SK-N-SH (cell line): Measurements from ENCODE around the gene GON7. TPM values are rescaled to one million over a fixed set of nuclear protein-coding genes. Genes with fewer than 3 reads are reported as not detected.

ENCODE experiments used
- CTCF ChIA-PET: fragments of 300-600, 350-600 bp; formaldehyde crosslinking; extraction: SDS; loops from one replicate; lab custom pipeline; 2021; lab: Yijun Ruan, JAX
- POLR2A ChIA-PET: fragments of 350-600 bp; sonication (Branson Sonifier 250); formaldehyde crosslinking; extraction: SDS; loops from one replicate; lab custom pipeline; 2020; ENCODE audit warnings: antibody characterized with exemption, inconsistent platforms; lab: Yijun Ruan, JAX
- DNase-seq: peaks from one replicate; pipeline ENCODE4 v3.0.0; 2012
- H2AFZ ChIP-seq: fragments of 200-600 bp; sonication (generic); 2 replicates; pipeline ENCODE4 v1.8.1; 2016; ENCODE audit warnings: antibody characterized with exemption, mild to moderate bottlenecking, low read depth
- H3F3A ChIP-seq: fragments of 200-600 bp; sonication (generic); replicated peaks from 2 replicates; pipeline ENCODE3; 2016; ENCODE audit warnings: antibody characterized with exemption, mild to moderate bottlenecking; ENCODE audit not compliant: insufficient read depth
- H3K27ac ChIP-seq, 2 experiments: fragments of 200-500 bp in 1 of 2; fragments of 200-600 bp in 1 of 2; sonication (Bioruptor generic) in 1 of 2; sonication (generic), shearing (Covaris generic) in 1 of 2; 2 replicates each; pipeline versions ENCODE4 v1.5.1 to v1.6.1; 2014 to 2016; ENCODE audit warnings: low read depth in 2 of 2, inconsistent platforms in 1 of 2, low read length in 1 of 2, mild to moderate bottlenecking in 1 of 2, mixed read lengths in 1 of 2
- H3K27me3 ChIP-seq: fragments of 200-600 bp; sonication (generic), shearing (Covaris generic); 2 replicates; pipeline ENCODE4 v1.6.1; 2016; ENCODE audit warnings: mixed run types; ENCODE audit not compliant: insufficient read depth
- H3K36me3 ChIP-seq, 2 experiments: fragments of 200-500 bp in 1 of 2; fragments of 200-600 bp in 1 of 2; sonication (Bioruptor generic) in 1 of 2; sonication (generic) in 1 of 2; replicated peaks in 1 of 2; 2 replicates each; pipeline versions ENCODE3 to v1.5.1; 2014 to 2016; ENCODE audit warnings: low read length in 1 of 2, mild to moderate bottlenecking in 1 of 2; ENCODE audit not compliant: insufficient read depth in 2 of 2, control insufficient read depth in 1 of 2
- H3K4me1 ChIP-seq, 2 experiments: fragments of 200-500 bp in 1 of 2; fragments of 200-600 bp in 1 of 2; sonication (Bioruptor generic) in 1 of 2; sonication (generic), shearing (Covaris generic) in 1 of 2; 2 replicates each; pipeline versions ENCODE4 v1.5.1 to v1.6.1; 2014 to 2016; ENCODE audit warnings: low read depth in 1 of 2, low read length in 1 of 2, mixed run types in 1 of 2; ENCODE audit not compliant: insufficient read depth in 2 of 2, control insufficient read depth in 1 of 2
- H3K4me2 ChIP-seq: fragments of 200-600 bp; sonication (generic), shearing (Covaris generic); 2 replicates; pipeline ENCODE4 v1.6.1; 2017; ENCODE audit warnings: mixed run types
- H3K4me3 ChIP-seq, 2 experiments: fragments of 200-500 bp in 1 of 2; fragments of 200-600 bp in 1 of 2; sonication (Bioruptor generic) in 1 of 2; sonication (generic), shearing (Covaris generic) in 1 of 2; 2 replicates each; pipeline versions ENCODE4 v1.5.1 to v1.8.1; 2014 to 2016; ENCODE audit warnings: low read depth in 2 of 2, inconsistent platforms in 1 of 2, low read length in 1 of 2, mild to moderate bottlenecking in 1 of 2, mixed read lengths in 1 of 2, moderate library complexity in 1 of 2
- H3K79me2 ChIP-seq: fragments of 200-600 bp; sonication (generic); 2 replicates; pipeline ENCODE4 v1.8.1; 2017; ENCODE audit warnings: mild to moderate bottlenecking; ENCODE audit not compliant: insufficient read depth
- H3K9ac ChIP-seq: fragments of 200-600 bp; sonication (generic); 2 replicates; pipeline ENCODE4 v1.6.1; 2017; ENCODE audit warnings: mixed run types
- H3K9me2 ChIP-seq: fragments of 200-600 bp; sonication (generic); 2 replicates; pipeline ENCODE4 v1.6.1; 2017; ENCODE audit warnings: mixed run types
- H3K9me3 ChIP-seq: fragments of 200-600 bp; sonication (generic); 2 replicates; pipeline ENCODE4 v1.6.1; 2017; ENCODE audit warnings: mixed run types, mild to moderate bottlenecking, moderate library complexity
- H4K20me1 ChIP-seq: fragments of 200-600 bp; sonication (generic); 2 replicates; pipeline ENCODE4 v1.6.1; 2017; ENCODE audit warnings: mild to moderate bottlenecking, mixed run types; ENCODE audit not compliant: insufficient read depth
- CTCF ChIP-seq: fragments of 200-600 bp; sonication (generic); IDR thresholded peaks from 2 replicates; pipeline ENCODE4 v1.6.1; 2017; ENCODE audit warnings: antibody characterized with exemption, mild to moderate bottlenecking, moderate library complexity
- MAX ChIP-seq: IDR thresholded peaks from 2 replicates; pipeline ENCODE4 v1.4.0; 2012; ENCODE audit warnings: low read depth
- NFIC ChIP-seq: IDR thresholded peaks from 2 replicates; pipeline ENCODE4 v1.4.0; 2012; ENCODE audit warnings: borderline replicate concordance
- NRF1 ChIP-seq: IDR thresholded peaks from 2 replicates; pipeline ENCODE4 v1.6.1; 2012; ENCODE audit warnings: low read depth, mild to moderate bottlenecking, low read length
- RAD21 ChIP-seq: IDR thresholded peaks from 2 replicates; pipeline ENCODE4 v1.6.1; 2012; ENCODE audit warnings: mild to moderate bottlenecking, low read length
- REST ChIP-seq: IDR thresholded peaks from 2 replicates; pipeline ENCODE4 v1.6.1; 2012; ENCODE audit warnings: mild to moderate bottlenecking, low read depth, low read length, moderate library complexity
- RFX5 ChIP-seq: IDR thresholded peaks from 2 replicates; pipeline ENCODE4 v1.6.1; 2012; ENCODE audit warnings: mild to moderate bottlenecking, improper control_type of control experiment, low read length
- RXRA ChIP-seq: IDR thresholded peaks from 2 replicates; pipeline ENCODE4 v1.4.0; 2012; ENCODE audit warnings: low read depth, mild to moderate bottlenecking, borderline replicate concordance
- SMC3 ChIP-seq: IDR thresholded peaks from 2 replicates; pipeline ENCODE4 v1.6.1; 2012; ENCODE audit warnings: low read depth, low read length, improper control_type of control experiment
- TAF1 ChIP-seq: IDR thresholded peaks from 2 replicates; pipeline ENCODE4 v1.6.1; 2012; ENCODE audit warnings: low read depth, mild to moderate bottlenecking, low read length, moderate library complexity, borderline replicate concordance
- TCF12 ChIP-seq: IDR thresholded peaks from 2 replicates; pipeline ENCODE4 v1.4.0; 2012
- USF2 ChIP-seq: fragments of 150-350 bp; IDR thresholded peaks from 2 replicates; pipeline ENCODE4 v1.6.1; 2017; ENCODE audit warnings: antibody characterized with exemption, low read length, low read depth, borderline replicate concordance
- WGBS: methylation state at CpG from one replicate; pipeline ENCODE4 v1.1.6; 2017; ENCODE audit warnings: low lambda C conversion rate; 5-methylcytosine and 5-hydroxymethylcytosine counted together
- polyA plus RNA-seq, 3 experiments: library from polyadenylated mRNA; depleted of rRNA; stranded (reverse); fragments of >200 nt; gene quantifications; 2 replicates each; pipeline ENCODE4 v1.2.3, GENCODE V29; 2012

The GON7 gene
- polyA plus RNA-seq, 1 of the 3 experiments (the other 2 are of a cell fraction) = 14.8 TPM

- Histone ChIP-seq H3K9ac (no peak overlapping the region), H4K20me1 (no peaks in the 10 kb centered on the region)
- peak; percentile 76 for TF ChIP-seq RAD21
- no peak for TF ChIP-seq USF2
- TF ChIP-seq CTCF = peak; percentile 74
- TF ChIP-seq SMC3 = peak; percentile 37; the same call in 1 of the 2 replicates
- TF ChIP-seq, all 33 proteins: peak for 3
- Histone ChIP-seq H3K9me2 (no peaks in the 10 kb centered on the region), H3K4me1 (no peaks in the 10 kb centered on the region), H2AFZ (no peak overlapping the region), H3F3A (peaks cover 10% of the 10 kb centered on the region), H3K4me3 (no peak overlapping the region), H3K4me2 (no peak overlapping the region), H3K36me3 (peaks cover 21 to 55% of the 10 kb centered on the region in 2 experiments), H3K79me2 (no peaks in the 10 kb centered on the region), H3K9me3 (no peaks in the 10 kb centered on the region), H3K27me3 (no peaks in the 10 kb centered on the region), H3K27ac (no peak overlapping the region)
- ChIA-PET POLR2A (interaction anchor here (1.2 kb wide), 1 partner anchor 34 kb away, joined by 6 read pairs; the partner anchor contains the start of genes LYSET and MOAP1), CTCF (interaction anchor here (0.7 to 1.8 kb wide), 13 partner anchors 8 to 414 kb away, joined by 3 to 12 read pairs (median 4); partner anchors contain the start of genes GON7 and UBR7)
- WGBS = 73% methylated on average over 3 of the region's 3 CpGs
- DNase-seq = peak; percentile 55
Observed at GRCh38 chr14:93219103-93219726, 12.3 kb upstream of the GON7 start.

- Histone ChIP-seq H3K27ac (no peak overlapping the region), H3K4me3 (no peak overlapping the region), H3K79me2 (peaks cover 19% of the 10 kb centered on the region), H3K9ac (no peak overlapping the region), H3K27me3 (no peaks in the 10 kb centered on the region), H3K9me3 (no peaks in the 10 kb centered on the region), H4K20me1 (no peaks in the 10 kb centered on the region), H2AFZ (no peak overlapping the region)
- TF ChIP-seq RXRA (no peak), TCF12 (no peak), NRF1 (no peak), RFX5 (no peak), REST (no peak), USF2 (no peak), NFIC (no peak), TAF1 (no peak), MAX (no peak)
- TF ChIP-seq, all 33 proteins: peak for 0
- Histone ChIP-seq H3K4me2 (no peak overlapping the region), H3K4me1 (no peaks in the 10 kb centered on the region), H3K9me2 (no peaks in the 10 kb centered on the region), H3F3A (peaks cover 11% of the 10 kb centered on the region), H3K36me3 (peaks cover 32 to 67% of the 10 kb centered on the region in 2 experiments)
- DNase-seq = no peak
- ChIA-PET CTCF (no interaction called here), POLR2A (no interaction called here)
- 93% methylated on average over 2 of the region's 2 CpGs for WGBS
Observed at GRCh38 chr14:93214598-93214997, 7.7 kb upstream of the GON7 start.
